Panc1 (cell line): ENCODE results near the gene MACROH2A1. TPM values are rescaled to one million over a fixed set of nuclear protein-coding genes. Genes with fewer than 3 reads are reported as not detected.

Experiments
- ATAC-seq: fragments of 200-7000 bp; cut with Tn5 transposase; 2 replicates; pipeline ENCODE4 v1.9.1; 2020; ENCODE audit warnings: mild to moderate bottlenecking, moderate library complexity
- Bru-seq: library from RNA; stranded (reverse); fragments of 400-500 nt; gene quantifications from one replicate; lab custom pipeline; 2021; lab: Mats Ljungman, UMichigan
- BruChase-seq, 2 experiments: library from RNA; stranded (reverse); fragments of 400-500 nt; gene quantifications; one replicate each; lab custom pipeline; 2021; lab: Mats Ljungman, UMichigan
- BruUV-seq: library from RNA; stranded (reverse); fragments of 400-500 nt; replicated peaks from 2 replicates; lab custom pipeline; 2021; lab: Mats Ljungman, UMichigan
- CTCF ChIA-PET: fragments of 300-600 bp; sonication (Branson Sonifier 250); formaldehyde crosslinking; loops from one replicate; lab custom pipeline; 2022; ENCODE audit warnings: antibody characterized with exemption; lab: Charles Lee
- POLR2A ChIA-PET: fragments of 300-600 bp; sonication (Branson Sonifier 250); formaldehyde crosslinking; loops from one replicate; lab custom pipeline; 2022; ENCODE audit warnings: antibody characterized with exemption; lab: Charles Lee
- DNase-seq: peaks from one replicate; pipeline ENCODE4 v3.0.0-alpha.2; 2010; ENCODE audit warnings: low read depth, low spot score
- H3K27ac ChIP-seq: 2 replicates; pipeline ENCODE4 v1.5.1; 2011; ENCODE audit warnings: mild to moderate bottlenecking, low read length, inconsistent platforms
- H3K27me3 ChIP-seq: fragments of 200-500 bp; sonication (Bioruptor generic); 2 replicates; pipeline ENCODE4 v1.6.0; 2014; ENCODE audit warnings: low read length, inconsistent platforms; ENCODE audit not compliant: control insufficient read depth, insufficient read depth
- H3K36me3 ChIP-seq: fragments of 200-500 bp; sonication (Bioruptor generic); 2 replicates; pipeline ENCODE4 v1.5.1; 2014; ENCODE audit warnings: inconsistent platforms, mild to moderate bottlenecking, low read length, moderate library complexity; ENCODE audit not compliant: control insufficient read depth, insufficient read depth
- H3K4me1 ChIP-seq: 2 replicates; pipeline ENCODE4 v1.5.1; 2011; ENCODE audit warnings: inconsistent platforms, mild to moderate bottlenecking, low read length, moderate library complexity; ENCODE audit not compliant: control insufficient read depth, insufficient read depth
- H3K4me3 ChIP-seq, 2 experiments: 2 replicates each; pipeline ENCODE4 v1.5.1; 2011 to 2012; ENCODE audit warnings: low read depth in 2 of 2, low read length in 2 of 2, mild to moderate bottlenecking in 2 of 2, inconsistent platforms in 1 of 2, moderate library complexity in 1 of 2
- H3K9me3 ChIP-seq: fragments of 200-500 bp; sonication (Bioruptor generic); 2 replicates; pipeline ENCODE4 v1.5.1; 2014; ENCODE audit warnings: low read depth, mild to moderate bottlenecking, inconsistent platforms, low read length, moderate library complexity; ENCODE audit not compliant: control insufficient read depth, insufficient read depth
- POLR2AphosphoS5 ChIP-seq: IDR thresholded peaks from 2 replicates; pipeline ENCODE4 v1.6.1; 2012; ENCODE audit warnings: mild to moderate bottlenecking, low read depth, low read length, moderate library complexity
- SIN3A ChIP-seq: IDR thresholded peaks from 2 replicates; pipeline ENCODE4 v1.6.1; 2012; ENCODE audit warnings: low read depth, mild to moderate bottlenecking, low read length, moderate library complexity, borderline replicate concordance; ENCODE audit not compliant: insufficient read depth
- TCF7L2 ChIP-seq: IDR thresholded peaks from 2 replicates; pipeline ENCODE4 v1.6.1; 2011; ENCODE audit warnings: mild to moderate bottlenecking, low read depth, low read length, inconsistent platforms
- in situ Hi-C: cut with HindIII; loops from 2 replicates; pipeline ENCODE4 v1.10.0; 2016; ENCODE audit warnings: low sequenced_read_pairs, low pct_unique_long_range_greater_than_20kb
- intact Hi-C: fragments of 100-400 bp; cut with micrococcal nuclease; formaldehyde crosslinking; loops from one replicate; pipeline ENCODE4 v1.10.0; 2022; ENCODE audit not compliant: unreplicated experiment
- long read RNA-seq: library from polyadenylated mRNA; unstranded; transcript quantifications from one replicate; pipeline ENCODE4 v2.0.0, GENCODE V29; 2021; ENCODE audit not compliant: unreplicated experiment
- polyA plus RNA-seq: library from polyadenylated mRNA; unstranded; fragments of >200 nt; gene quantifications from one replicate; pipeline ENCODE4 v1.2.1, GENCODE V29; 2012; ENCODE audit warnings: missing spikeins; ENCODE audit not compliant: insufficient read length
- total RNA-seq: library from RNA; stranded (reverse); gene quantifications from one replicate; pipeline ENCODE4 v1.2.1, GENCODE V29; 2021; ENCODE audit not compliant: unreplicated experiment
- TF ChIP-seq, protein P1 (sequence below): fragments of 450-650 bp; IDR thresholded peaks from 2 replicates; pipeline ENCODE4 v1.5.1; 2017; ENCODE audit warnings: mild to moderate bottlenecking
- TF ChIP-seq, protein P2 (sequence below), 2 experiments: IDR thresholded peaks; 2 replicates each; pipeline ENCODE4 v1.6.1; 2011 to 2012; ENCODE audit warnings: low read depth in 2 of 2, control low read depth in 1 of 2, low read length in 1 of 2, mild to moderate bottlenecking in 1 of 2, moderate library complexity in 1 of 2; ENCODE audit not compliant: insufficient read depth in 1 of 2

Gene MACROH2A1
- total RNA-seq (162 TPM), Bru-seq, nascent RNA (percentile 89 among the genes with signal in this experiment), BruChase-seq, experiment 1, labeled RNA remaining after a 2-hour chase (percentile 89 among the genes with signal in this experiment), BruChase-seq, experiment 2, labeled RNA remaining after a 6-hour chase (percentile 79 among the genes with signal in this experiment)
- 185 TPM for polyA plus RNA-seq
- long read RNA-seq, full-length matches to known transcripts, result 127 of 426 reads
- long read RNA-seq, partial matches to known transcripts, result 11 of 426 reads
- long read RNA-seq, other reads (novel, unspliced or antisense), result 288 of 426 reads

DNA sequence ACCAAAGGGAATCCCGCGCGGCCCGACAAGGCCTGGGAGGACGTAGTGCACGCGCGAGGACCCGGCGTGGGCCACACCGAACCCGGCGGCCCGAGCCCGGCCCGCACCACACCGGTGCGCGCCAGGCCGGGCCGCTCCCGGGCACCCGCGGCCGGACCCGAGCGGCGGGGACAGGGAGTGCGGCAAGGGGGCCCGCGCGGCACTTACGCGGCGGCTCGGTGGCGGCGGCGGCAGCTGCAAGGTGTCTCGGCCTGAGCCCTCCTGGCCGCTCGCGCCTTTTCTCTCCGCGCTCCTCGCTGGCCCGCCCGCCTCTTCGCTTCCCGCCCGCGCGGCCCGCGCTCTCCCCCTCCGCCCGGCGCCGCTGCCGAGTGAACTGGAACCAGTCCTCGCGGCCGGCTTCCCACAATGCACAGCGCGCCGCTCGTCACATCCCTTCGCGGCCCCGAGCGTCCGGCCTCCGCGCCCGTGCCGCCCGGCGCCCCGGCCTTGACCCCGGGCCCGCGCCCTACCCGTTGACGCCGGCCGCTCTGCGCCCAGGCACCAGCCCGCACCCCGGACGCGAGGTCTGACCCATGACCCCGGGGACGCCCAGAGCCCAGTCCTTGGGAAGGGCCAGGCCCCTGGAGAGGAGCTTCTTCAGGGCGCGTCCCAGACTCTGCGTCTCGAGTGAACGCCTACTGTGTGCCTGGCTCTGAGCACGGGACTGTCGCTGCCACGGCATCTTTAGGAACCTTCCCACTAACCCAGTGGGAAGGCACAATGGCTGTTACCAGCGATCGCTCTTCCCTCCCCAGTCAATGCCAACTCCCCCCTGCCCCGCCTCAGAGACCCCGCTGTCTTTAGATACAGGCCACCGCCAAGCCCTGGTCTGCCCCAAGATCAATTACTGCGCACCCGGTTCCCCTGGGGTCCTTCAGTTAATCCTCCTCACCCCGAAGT, at the start of gene MACROH2A1:
TSS of gene MACROH2A1 (minus strand) at position 377 of the 939 bp plus-strand sequence. CDS start 10,138 bp downstream, outside the sequence.
- BruUV-seq, result no TSS peak
- H3K27ac ChIP-seq, result peak within 1 kb of the TSS; percentile 87
- intact Hi-C loops, result no loop called here

GRCh38 chr5:135448071-135448739, 49.2 kb upstream of the MACROH2A1 start:
- in situ Hi-C loops (no loop called here), intact Hi-C loops (no loop called here)
- ChIA-PET POLR2A (no interaction called here), CTCF (no interaction called here)
- DNase-seq (no peak), ATAC-seq (no peak)
- Histone ChIP-seq H3K4me3 (no peak overlapping the region), H3K27me3 (peaks cover 2% of the 10 kb centered on the region; the same call in 1 of the 2 replicates), H3K27ac (no peak overlapping the region), H3K9me3 (no peaks in the 10 kb centered on the region), H3K36me3 (no peaks in the 10 kb centered on the region), H3K4me1 (no peaks in the 10 kb centered on the region)
- no TSS peak for BruUV-seq
- TF ChIP-seq, protein P1, sequence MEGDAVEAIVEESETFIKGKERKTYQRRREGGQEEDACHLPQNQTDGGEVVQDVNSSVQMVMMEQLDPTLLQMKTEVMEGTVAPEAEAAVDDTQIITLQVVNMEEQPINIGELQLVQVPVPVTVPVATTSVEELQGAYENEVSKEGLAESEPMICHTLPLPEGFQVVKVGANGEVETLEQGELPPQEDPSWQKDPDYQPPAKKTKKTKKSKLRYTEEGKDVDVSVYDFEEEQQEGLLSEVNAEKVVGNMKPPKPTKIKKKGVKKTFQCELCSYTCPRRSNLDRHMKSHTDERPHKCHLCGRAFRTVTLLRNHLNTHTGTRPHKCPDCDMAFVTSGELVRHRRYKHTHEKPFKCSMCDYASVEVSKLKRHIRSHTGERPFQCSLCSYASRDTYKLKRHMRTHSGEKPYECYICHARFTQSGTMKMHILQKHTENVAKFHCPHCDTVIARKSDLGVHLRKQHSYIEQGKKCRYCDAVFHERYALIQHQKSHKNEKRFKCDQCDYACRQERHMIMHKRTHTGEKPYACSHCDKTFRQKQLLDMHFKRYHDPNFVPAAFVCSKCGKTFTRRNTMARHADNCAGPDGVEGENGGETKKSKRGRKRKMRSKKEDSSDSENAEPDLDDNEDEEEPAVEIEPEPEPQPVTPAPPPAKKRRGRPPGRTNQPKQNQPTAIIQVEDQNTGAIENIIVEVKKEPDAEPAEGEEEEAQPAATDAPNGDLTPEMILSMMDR, result no peak
- TF ChIP-seq SIN3A (no peak), TCF7L2 (no peak), POLR2AphosphoS5 (no peak)
- TF ChIP-seq, protein P2, sequence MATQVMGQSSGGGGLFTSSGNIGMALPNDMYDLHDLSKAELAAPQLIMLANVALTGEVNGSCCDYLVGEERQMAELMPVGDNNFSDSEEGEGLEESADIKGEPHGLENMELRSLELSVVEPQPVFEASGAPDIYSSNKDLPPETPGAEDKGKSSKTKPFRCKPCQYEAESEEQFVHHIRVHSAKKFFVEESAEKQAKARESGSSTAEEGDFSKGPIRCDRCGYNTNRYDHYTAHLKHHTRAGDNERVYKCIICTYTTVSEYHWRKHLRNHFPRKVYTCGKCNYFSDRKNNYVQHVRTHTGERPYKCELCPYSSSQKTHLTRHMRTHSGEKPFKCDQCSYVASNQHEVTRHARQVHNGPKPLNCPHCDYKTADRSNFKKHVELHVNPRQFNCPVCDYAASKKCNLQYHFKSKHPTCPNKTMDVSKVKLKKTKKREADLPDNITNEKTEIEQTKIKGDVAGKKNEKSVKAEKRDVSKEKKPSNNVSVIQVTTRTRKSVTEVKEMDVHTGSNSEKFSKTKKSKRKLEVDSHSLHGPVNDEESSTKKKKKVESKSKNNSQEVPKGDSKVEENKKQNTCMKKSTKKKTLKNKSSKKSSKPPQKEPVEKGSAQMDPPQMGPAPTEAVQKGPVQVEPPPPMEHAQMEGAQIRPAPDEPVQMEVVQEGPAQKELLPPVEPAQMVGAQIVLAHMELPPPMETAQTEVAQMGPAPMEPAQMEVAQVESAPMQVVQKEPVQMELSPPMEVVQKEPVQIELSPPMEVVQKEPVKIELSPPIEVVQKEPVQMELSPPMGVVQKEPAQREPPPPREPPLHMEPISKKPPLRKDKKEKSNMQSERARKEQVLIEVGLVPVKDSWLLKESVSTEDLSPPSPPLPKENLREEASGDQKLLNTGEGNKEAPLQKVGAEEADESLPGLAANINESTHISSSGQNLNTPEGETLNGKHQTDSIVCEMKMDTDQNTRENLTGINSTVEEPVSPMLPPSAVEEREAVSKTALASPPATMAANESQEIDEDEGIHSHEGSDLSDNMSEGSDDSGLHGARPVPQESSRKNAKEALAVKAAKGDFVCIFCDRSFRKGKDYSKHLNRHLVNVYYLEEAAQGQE (IDR thresholded peaks at IDR 0.05; ENCODE audit: insufficient read depth in 1 of 2, low read depth in 2 of 2, low read length in 1 of 2), result no peak

More for the DNA sequence above, at the start of gene MACROH2A1:
- in situ Hi-C loops, result no loop called here
- CTCF ChIA-PET, result no interaction called here
- POLR2A ChIA-PET, result no interaction called here
- H3K4me1 ChIP-seq, result peaks cover 22% of the 10 kb centered on the region
- no peaks in the 10 kb centered on the region for H3K9me3 ChIP-seq
- H3K36me3 ChIP-seq, result peaks cover 5% of the 10 kb centered on the region; the same call in 1 of the 2 replicates
- DNase-seq (no peak), ATAC-seq (peak; percentile 94)
- no peaks in the 10 kb centered on the region; the same call in 1 of the 2 replicates for H3K27me3 ChIP-seq
- peak within 1 kb of the TSS; percentile 78 to 95 for H3K4me3 ChIP-seq
- TF ChIP-seq, protein P1, result no peak
- peak; percentile 23; the same call in 1 of the 2 replicates for TF ChIP-seq SIN3A
- TF ChIP-seq POLR2AphosphoS5, result peak; percentile 74
